GM12801 (cell line): Measurements from ENCODE around the gene PPP3R1.

Source experiments
- CTCF ChIP-seq: IDR thresholded peaks from one replicate; pipeline ENCODE4 v1.5.1; 2011; ENCODE audit warnings: control low read depth; ENCODE audit not compliant: insufficient read length; ENCODE audit errors: extremely low read depth

The PPP3R1 gene

GRCh38 chr2:68172521-68172920 is 79.8 kb downstream of the PPP3R1 start:
- TF ChIP-seq CTCF = no peak

- no peak for TF ChIP-seq CTCF
These were observed 80.6 kb downstream of the PPP3R1 start for GRCh38 chr2:68171684-68172083.

- no peak for TF ChIP-seq CTCF
These were observed 81.2 kb downstream of the PPP3R1 start for GRCh38 chr2:68171146-68171545.

GRCh38 chr2:68169308-68169707 is 83.0 kb downstream of the PPP3R1 start:
- TF ChIP-seq CTCF = no peak

GRCh38 chr2:68167186-68167585 is 85.1 kb downstream of the PPP3R1 start:
- no peak for TF ChIP-seq CTCF

- TF ChIP-seq CTCF = no peak
These were observed 88.7 kb downstream of the PPP3R1 start for GRCh38 chr2:68163641-68164040.

- no peak for TF ChIP-seq CTCF
These were observed 94.2 kb downstream of the PPP3R1 start for GRCh38 chr2:68158134-68158447.
